ENCODE data around the gene FJX1.
"Not testable (repeated sequence)": the region's sequence is repeated elsewhere in the genome, so short reads cannot be mapped to it uniquely, and the experiment has no call there.

- TF ChIP-seq CTCF (conservative IDR thresholded peaks at IDR 0.05; ENCODE audit: low read depth, low read length); EZH2phosphoT487 (IDR thresholded peaks at IDR 0.05; ENCODE audit: borderline replicate concordance, low read length); EZH2 (IDR thresholded peaks at IDR 0.05; ENCODE audit: low read length, unreplicated experiment): not testable (repeated sequence)
Observed at GRCh38 chr11:35668350-35668749, 50.1 kb downstream of the FJX1 start.

Measured in PC-3 (cell line).